Stomach (tissue), 9 donors: ENCODE data around the gene RIMKLB. TPM values are rescaled to one million over a fixed set of nuclear protein-coding genes. Genes with fewer than 3 reads are reported as not detected.

Experiments used
- DNase-seq, 2 donors: peaks; one replicate each; pipeline versions ENCODE4 v3.0.0 to v3.0.0-alpha.2; 2013 to 2019
- H3K27ac ChIP-seq, 5 donors: fragments of 200-600 bp in 4 of 5; sonication (generic) in 4 of 5; one replicate each; pipeline ENCODE4 v1.5.1; 2013 to 2019; ENCODE audit warnings: mild to moderate bottlenecking in 1 of 5, moderate library complexity in 1 of 5
- H3K27me3 ChIP-seq, 3 donors: fragments of 200-600 bp; sonication (generic); one replicate each; pipeline ENCODE4 v1.5.1; 2017 to 2019; ENCODE audit warnings: mixed run types in 1 of 3
- H3K36me3 ChIP-seq, 4 donors: fragments of 200-600 bp; sonication (generic); 1 replicate in 3 of 4; 2 replicates in 1 of 4; pipeline ENCODE4 v1.5.1; 2016 to 2019
- H3K4me1 ChIP-seq, 4 donors: fragments of 200-600 bp; sonication (generic); one replicate each; pipeline ENCODE4 v1.5.1; 2016 to 2019
- H3K4me3 ChIP-seq, 4 donors: fragments of 200-600 bp; sonication (generic) in 3 of 4; one replicate each; pipeline ENCODE4 v1.5.1; 2016 to 2019; ENCODE audit warnings: mild to moderate bottlenecking in 1 of 4
- H3K9me3 ChIP-seq, 4 donors: fragments of 200-600 bp; sonication (generic); one replicate each; pipeline ENCODE4 v1.5.1; 2016 to 2019
- EP300 ChIP-seq: sonication (generic); formaldehyde crosslinking; IDR thresholded peaks from one replicate; pipeline ENCODE4 v1.6.1; 2017; ENCODE audit warnings: antibody characterized with exemption
- POLR2A ChIP-seq, 4 donors: fragments of 450-650 bp; IDR thresholded peaks; one replicate each; pipeline ENCODE4 v1.6.1; 2016; ENCODE audit warnings: antibody characterized with exemption in 4 of 4, control low read depth in 2 of 4, mild to moderate bottlenecking in 1 of 4, moderate library complexity in 1 of 4
- POLR2AphosphoS5 ChIP-seq, 3 donors: sonication (generic); formaldehyde crosslinking; IDR thresholded peaks; one replicate each; pipeline ENCODE4 v1.6.1; 2016; ENCODE audit warnings: antibody characterized with exemption in 3 of 3
- WGBS, 5 donors: extraction: QIAGEN DNeasy Blood & Tissue Kit in 3 of 5; methylation state at CpG; one replicate each; pipeline versions ENCODE4 v1.1.5 to v1.1.7; 2013 to 2018; 5-methylcytosine and 5-hydroxymethylcytosine counted together
- intact Hi-C: fragments of 100-400 bp; cut with DNase I; formaldehyde crosslinking; loops from one replicate; pipeline ENCODE4 v1.15.1; 2023; ENCODE audit warnings: low total_unique reads
- polyA plus RNA-seq, 3 donors: library from polyadenylated mRNA; stranded (reverse); fragments of 200-250 nt; gene quantifications; one replicate each; pipeline ENCODE4 v1.2.3, GENCODE V29; 2013
- total RNA-seq, 5 donors: library from RNA; depleted of rRNA; stranded (reverse); fragments of >200 nt; gene quantifications; one replicate each; pipeline versions ENCODE4 v1.1.0 to v1.2.3, GENCODE V29; 2014 to 2016
- TF ChIP-seq, protein P1 (sequence below), 7 experiments: fragments of 450-650 bp in 4 of 7; fragments of 200-600 bp in 3 of 7; sonication (generic) in 3 of 7; IDR thresholded peaks; one replicate each; pipeline ENCODE4 v1.5.1; 2016 to 2019; ENCODE audit warnings: antibody characterized with exemption in 7 of 7, control low read depth in 2 of 7, mild to moderate bottlenecking in 1 of 7
- donor health status: healthy with polysubstance abuse.
- donor health status: Bipolar disorder and iron deficiency.
- donor health status: healthy.

Gene RIMKLB
- total and polyA plus RNA-seq, 8 donors, result 3.2 to 78.0 (median 24.1) TPM

DNA sequence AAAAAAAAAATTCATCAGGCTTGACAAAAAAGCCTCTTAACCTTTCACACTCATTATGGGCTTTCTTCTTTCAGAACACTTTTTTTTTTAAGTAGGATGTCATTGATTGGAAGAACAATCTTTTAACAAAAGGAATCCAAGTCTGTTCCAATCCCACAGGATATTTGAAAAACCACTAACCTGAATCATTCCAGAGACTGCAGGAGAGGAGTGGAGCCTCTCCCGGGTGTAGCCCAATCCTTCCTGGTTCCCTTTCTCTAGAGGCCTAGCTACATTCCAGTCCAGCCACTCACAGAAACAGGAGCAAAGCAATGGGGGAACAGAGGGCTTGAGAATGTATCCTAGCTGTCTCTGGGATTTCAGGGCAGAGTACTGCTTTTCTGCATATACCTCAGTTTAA, 39.4 kb upstream of the RIMKLB start:
- no peaks in the 10 kb centered on the region for H3K27me3 ChIP-seq
- no peak for TF ChIP-seq EP300
- TF ChIP-seq, protein P1, sequence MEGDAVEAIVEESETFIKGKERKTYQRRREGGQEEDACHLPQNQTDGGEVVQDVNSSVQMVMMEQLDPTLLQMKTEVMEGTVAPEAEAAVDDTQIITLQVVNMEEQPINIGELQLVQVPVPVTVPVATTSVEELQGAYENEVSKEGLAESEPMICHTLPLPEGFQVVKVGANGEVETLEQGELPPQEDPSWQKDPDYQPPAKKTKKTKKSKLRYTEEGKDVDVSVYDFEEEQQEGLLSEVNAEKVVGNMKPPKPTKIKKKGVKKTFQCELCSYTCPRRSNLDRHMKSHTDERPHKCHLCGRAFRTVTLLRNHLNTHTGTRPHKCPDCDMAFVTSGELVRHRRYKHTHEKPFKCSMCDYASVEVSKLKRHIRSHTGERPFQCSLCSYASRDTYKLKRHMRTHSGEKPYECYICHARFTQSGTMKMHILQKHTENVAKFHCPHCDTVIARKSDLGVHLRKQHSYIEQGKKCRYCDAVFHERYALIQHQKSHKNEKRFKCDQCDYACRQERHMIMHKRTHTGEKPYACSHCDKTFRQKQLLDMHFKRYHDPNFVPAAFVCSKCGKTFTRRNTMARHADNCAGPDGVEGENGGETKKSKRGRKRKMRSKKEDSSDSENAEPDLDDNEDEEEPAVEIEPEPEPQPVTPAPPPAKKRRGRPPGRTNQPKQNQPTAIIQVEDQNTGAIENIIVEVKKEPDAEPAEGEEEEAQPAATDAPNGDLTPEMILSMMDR (IDR thresholded peaks at IDR 0.05), result no peak
- TF ChIP-seq POLR2A (IDR thresholded peaks at IDR 0.05), result no peak
- no peak for TF ChIP-seq POLR2AphosphoS5 (IDR thresholded peaks at IDR 0.05)
- no peak for DNase-seq
- H3K4me3 ChIP-seq, result no peak overlapping the region
- H3K9me3 ChIP-seq, result no peaks in the 10 kb centered on the region
- intact Hi-C loops, result no loop called here
- no peak overlapping the region for H3K27ac ChIP-seq
- 25 to 50% (median 33%) methylated on average over 1 of the region's 1 CpG for WGBS, 5 donors
- H3K4me1 ChIP-seq, result no peaks in the 10 kb centered on the region
- no peaks in the 10 kb centered on the region for H3K36me3 ChIP-seq

DNA sequence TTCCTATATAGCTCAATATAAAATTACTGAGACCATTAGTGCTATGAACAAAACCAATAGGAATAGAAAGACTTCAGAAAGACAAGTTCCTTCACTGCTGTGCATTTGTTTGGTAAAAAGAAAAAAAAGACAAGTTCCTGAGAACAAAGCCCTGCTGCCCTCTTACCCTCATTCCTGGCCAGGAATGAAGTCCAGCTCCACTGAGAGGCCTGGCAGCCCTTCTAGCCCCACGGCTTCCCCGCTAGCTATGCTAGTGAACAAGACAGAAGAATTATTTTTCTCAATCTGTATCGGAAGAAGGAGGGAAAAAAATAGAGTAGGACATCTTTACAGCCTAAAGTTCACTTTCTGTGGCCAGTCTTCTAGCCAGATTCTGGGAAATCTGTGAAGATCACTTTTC, 36.8 kb upstream of the RIMKLB start:
- Histone ChIP-seq H3K36me3 (no peaks in the 10 kb centered on the region), H3K27ac (peak overlapping the region in 1 of 5 donors; percentile 12), H3K4me1 (no peaks in the 10 kb centered on the region), H3K9me3 (no peaks in the 10 kb centered on the region), H3K4me3 (peak overlapping the region in 2 of 4 donors; percentile 2 to 15), H3K27me3 (no peaks in the 10 kb centered on the region)
- 59 to 94% (median 67%) methylated on average over 3 of the region's 3 CpGs for WGBS, 5 donors
- DNase-seq, result no peak
- intact Hi-C loops, result no loop called here
- TF ChIP-seq EP300 (no peak), POLR2AphosphoS5 (IDR thresholded peaks at IDR 0.05) (no peak), POLR2A (IDR thresholded peaks at IDR 0.05) (no peak)
- TF ChIP-seq, protein P1 (IDR thresholded peaks at IDR 0.05), result no peak

GRCh38 chr12:8661751-8662150, 36.0 kb upstream of the RIMKLB start:
- Histone ChIP-seq H3K36me3 (no peaks in the 10 kb centered on the region), H3K27me3 (no peaks in the 10 kb centered on the region), H3K9me3 (no peaks in the 10 kb centered on the region), H3K4me3 (peak overlapping the region in 2 of 4 donors; percentile 5 to 15), H3K27ac (peak overlapping the region in 1 of 5 donors; percentile 62), H3K4me1 (no peaks in the 10 kb centered on the region)
- 69 to 83% (median 77%) methylated on average over 3 of the region's 3 CpGs for WGBS, 5 donors
- DNase-seq, result no peak
- intact Hi-C loops, result no loop called here
- TF ChIP-seq POLR2A (IDR thresholded peaks at IDR 0.05) (no peak), EP300 (no peak), POLR2AphosphoS5 (IDR thresholded peaks at IDR 0.05) (no peak)
- TF ChIP-seq, protein P1 (IDR thresholded peaks at IDR 0.05), result no peak

GRCh38 chr12:8662593-8662992, 35.2 kb upstream of the RIMKLB start, which contains the start of gene MFAP5:
MFAP5 (minus strand) TSS chr12:8662826; CDS start chr12:8662104, 722 bp downstream.
- H3K4me3 ChIP-seq, result peak within 1 kb of the TSS in 2 of 4 donors; percentile 5 to 15
- peak within 1 kb of the TSS in 4 of 5 donors; percentile 9 to 62 (median 33) for H3K27ac ChIP-seq
- 61 to 71% (median 67%) methylated on average over 6 of the region's 6 CpGs for WGBS, 5 donors
- H3K4me1 ChIP-seq, result no peaks in the 10 kb centered on the region
- no peaks in the 10 kb centered on the region for H3K36me3 ChIP-seq
- intact Hi-C loops, result no loop called here
- TF ChIP-seq EP300 (no peak), POLR2AphosphoS5 (IDR thresholded peaks at IDR 0.05) (peak in 1 of 3 donors; percentile 23), POLR2A (IDR thresholded peaks at IDR 0.05) (no peak)
- TF ChIP-seq, protein P1 (IDR thresholded peaks at IDR 0.05), result no peak
- H3K27me3 ChIP-seq, result no peaks in the 10 kb centered on the region
- DNase-seq, result peak in 1 of 2 donors; percentile 54
- no peaks in the 10 kb centered on the region for H3K9me3 ChIP-seq
